GM08714 (cell line): ENCODE measurements around the gene RSU1.

Experiments
- H3K4me3 ChIP-seq: fragments of 200-500 bp; sonication (Bioruptor generic); 2 replicates; pipeline ENCODE4 v1.5.1; 2014; ENCODE audit warnings: mild to moderate bottlenecking, low read length, inconsistent platforms
- ZNF274 ChIP-seq: IDR thresholded peaks from 2 replicates; pipeline ENCODE4 v1.6.1; 2012; ENCODE audit warnings: mild to moderate bottlenecking, low read depth, low read length

RSU1 gene

DNA sequence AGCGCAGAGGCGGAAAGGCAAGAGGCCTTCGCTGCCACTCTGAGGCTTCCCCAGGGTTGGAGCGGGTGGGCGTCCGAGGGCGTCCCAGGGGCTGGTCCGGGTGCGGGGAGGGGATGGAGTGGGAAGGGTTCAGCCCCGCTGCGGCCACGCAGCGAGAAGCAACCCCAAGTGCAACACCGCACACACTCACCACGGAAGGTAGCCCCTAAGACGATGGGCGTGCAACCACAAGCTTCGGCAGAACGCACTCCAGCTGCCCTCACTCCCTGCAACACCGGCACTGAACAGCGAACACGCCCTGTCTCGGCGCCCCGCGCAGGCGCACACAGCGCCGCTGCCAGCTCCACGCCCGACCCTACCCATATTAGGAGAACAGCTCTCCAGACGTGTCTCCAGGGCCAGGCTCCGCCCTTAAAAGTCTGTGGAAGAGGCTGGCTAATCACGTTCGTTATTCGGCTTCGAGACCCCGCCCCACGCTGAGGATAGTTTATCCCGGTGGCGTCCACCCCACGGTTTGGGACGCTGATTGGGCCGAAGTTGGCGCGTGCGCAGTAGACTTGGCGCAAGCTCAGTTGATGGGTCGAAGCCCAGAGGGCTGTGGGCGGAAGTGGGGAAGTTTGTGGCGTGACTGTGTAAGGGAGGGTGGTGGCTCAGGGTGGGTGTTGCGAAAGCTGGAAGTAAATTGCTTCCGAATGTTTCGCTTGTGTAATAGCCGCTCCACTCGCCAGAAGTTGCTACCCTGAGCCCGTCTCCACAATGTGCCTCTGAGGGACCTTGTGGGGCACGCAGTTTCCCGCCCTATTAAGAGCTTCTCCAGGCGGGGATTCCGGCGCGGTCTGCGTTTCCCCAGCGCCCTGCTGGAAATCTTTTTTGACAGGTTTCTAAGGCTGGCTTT, at the start of gene RSU1:
TSS of gene RSU1 (minus strand) at position 300 of the 895 bp plus-strand sequence. CDS start 343 bp downstream, outside the sequence.
- peak within 1 kb of the TSS; percentile 74 for H3K4me3 ChIP-seq
- no peak for TF ChIP-seq ZNF274

DNA sequence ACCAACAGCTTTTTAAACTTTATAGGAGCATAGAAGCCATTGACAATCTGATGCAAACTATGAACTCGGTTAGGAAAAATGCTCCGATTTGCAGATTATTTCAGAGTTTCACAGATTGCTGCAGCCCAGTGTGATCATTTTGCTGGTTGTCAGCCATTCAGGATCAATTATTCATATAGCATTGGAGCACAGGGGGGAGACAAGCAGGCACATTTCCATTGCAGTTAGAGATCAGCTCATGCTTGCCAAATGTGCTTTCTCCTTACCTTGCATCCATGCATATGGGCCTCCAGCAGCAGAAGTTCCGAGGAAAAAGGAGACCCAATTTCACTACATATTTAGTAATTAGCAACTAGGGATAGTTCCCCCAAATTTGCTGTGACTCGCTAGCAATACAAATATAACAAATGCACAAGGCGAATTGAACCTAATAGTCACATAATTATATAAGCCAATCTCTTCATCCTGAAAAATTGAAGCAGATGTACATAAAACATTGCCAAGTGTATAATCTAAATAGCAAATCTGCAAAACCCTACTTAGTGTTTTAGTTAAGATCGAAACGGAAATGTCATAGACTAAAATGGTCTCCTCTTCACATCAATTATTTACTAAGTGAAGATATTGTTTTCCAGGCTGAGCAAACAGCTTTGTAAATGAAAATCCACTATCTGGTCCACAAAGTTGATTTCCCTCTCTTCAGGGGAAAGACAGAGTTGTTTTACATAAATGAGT, 49.5 kb upstream of the RSU1 start:
- TF ChIP-seq ZNF274, result no peak
- H3K4me3 ChIP-seq, result no peak overlapping the region

- no peak for TF ChIP-seq ZNF274
- no peak overlapping the region for H3K4me3 ChIP-seq
These were observed 48.5 kb upstream of the RSU1 start for GRCh38 chr10:16865766-16866165.

DNA sequence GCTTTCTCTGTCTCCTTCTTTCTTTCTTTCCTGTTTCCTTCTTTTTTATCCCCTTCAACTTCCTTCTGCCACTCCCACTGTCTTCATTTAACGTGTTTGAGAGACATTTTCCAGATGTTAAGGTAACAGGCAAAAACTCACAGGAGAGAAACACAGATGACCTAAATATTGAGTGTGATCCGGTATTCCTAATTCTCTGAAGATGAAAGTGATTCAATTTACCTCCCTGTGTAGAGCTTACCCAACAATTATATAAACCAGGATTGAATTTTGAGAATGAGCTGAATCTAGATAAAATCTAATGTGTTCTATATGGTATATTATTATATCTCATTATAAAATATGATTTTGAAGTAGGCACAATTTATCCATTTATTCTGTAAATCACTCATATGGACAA, 46.5 kb upstream of the RSU1 start:
- no peak overlapping the region for H3K4me3 ChIP-seq
- no peak for TF ChIP-seq ZNF274

- H3K4me3 ChIP-seq, result no peak overlapping the region
These were observed 40.2 kb upstream of the RSU1 start for GRCh38 chr10:16857419-16857818.

GRCh38 chr10:16856567-16856966, 39.3 kb upstream of the RSU1 start:
- TF ChIP-seq ZNF274, result no peak

More at GRCh38 chr10:16857419-16857818, 40.2 kb upstream of the RSU1 start:
- TF ChIP-seq ZNF274, result no peak

DNA sequence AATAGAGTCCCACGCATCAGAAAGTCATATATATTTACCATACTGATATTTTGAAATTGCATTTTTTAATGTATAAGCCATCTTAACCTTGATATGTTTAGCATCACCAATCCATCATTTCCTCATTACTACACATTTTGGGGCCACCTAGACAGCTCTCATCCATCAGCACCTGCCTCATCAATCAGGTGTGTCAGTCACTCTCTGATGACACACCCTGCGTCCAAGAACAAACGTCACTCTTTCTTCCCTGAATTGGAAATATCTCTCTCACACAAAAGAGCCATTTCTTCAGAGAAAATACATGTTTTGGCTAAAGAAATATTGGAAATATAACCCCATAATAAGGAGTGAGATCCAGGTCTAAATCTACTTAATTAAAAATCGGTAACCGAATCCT, 38.9 kb upstream of the RSU1 start:
- no peak overlapping the region for H3K4me3 ChIP-seq
- no peak for TF ChIP-seq ZNF274

More at GRCh38 chr10:16856567-16856966, 39.3 kb upstream of the RSU1 start:
- H3K4me3 ChIP-seq, result no peak overlapping the region

DNA sequence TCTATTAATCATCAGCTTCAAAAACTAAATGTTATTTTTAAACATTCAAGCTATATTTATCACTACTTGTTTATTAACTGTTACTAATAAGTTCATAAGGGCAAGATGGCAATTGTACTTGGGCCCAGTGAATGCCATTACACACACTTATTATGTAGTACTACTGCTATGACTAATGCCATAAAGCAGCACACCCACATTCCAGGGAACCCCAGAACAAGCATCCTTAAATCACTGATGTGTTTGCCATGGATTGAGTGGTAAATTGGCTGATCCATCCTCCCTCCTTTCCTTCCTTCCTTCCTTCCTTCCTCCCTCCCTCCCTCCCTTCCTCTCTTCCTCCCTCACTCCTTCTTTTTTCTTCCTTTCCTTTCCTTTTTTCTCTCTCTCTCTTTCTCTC, 37.4 kb upstream of the RSU1 start:
- no peak for TF ChIP-seq ZNF274
- no peak overlapping the region for H3K4me3 ChIP-seq

- TF ChIP-seq ZNF274, result no peak
- no peak overlapping the region for H3K4me3 ChIP-seq
These were observed 36.6 kb upstream of the RSU1 start for GRCh38 chr10:16853809-16854208.

- TF ChIP-seq ZNF274, result no peak
These were observed 36.0 kb upstream of the RSU1 start for GRCh38 chr10:16853201-16853600.

DNA sequence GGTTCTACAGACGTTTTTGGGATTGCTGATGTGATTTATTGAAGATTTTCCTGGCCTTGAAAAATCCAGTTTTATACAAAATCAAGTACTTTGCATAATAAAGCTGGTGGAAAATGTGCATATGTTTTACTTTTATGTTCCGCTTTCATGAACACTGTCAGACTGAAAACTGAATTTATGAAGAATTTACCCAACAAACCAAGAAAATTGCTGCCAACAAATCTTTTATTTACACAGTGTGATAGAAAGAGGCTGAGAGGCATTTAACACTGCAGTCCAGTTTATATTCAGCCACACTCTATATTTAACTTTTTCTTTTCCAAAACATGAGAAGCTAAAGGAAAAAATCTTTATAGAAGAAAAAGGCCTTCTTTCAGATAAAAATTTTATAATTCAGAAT, 35.4 kb upstream of the RSU1 start:
- H3K4me3 ChIP-seq, result no peak overlapping the region
- TF ChIP-seq ZNF274, result no peak

More at GRCh38 chr10:16853201-16853600, 36.0 kb upstream of the RSU1 start:
- H3K4me3 ChIP-seq, result no peak overlapping the region

DNA sequence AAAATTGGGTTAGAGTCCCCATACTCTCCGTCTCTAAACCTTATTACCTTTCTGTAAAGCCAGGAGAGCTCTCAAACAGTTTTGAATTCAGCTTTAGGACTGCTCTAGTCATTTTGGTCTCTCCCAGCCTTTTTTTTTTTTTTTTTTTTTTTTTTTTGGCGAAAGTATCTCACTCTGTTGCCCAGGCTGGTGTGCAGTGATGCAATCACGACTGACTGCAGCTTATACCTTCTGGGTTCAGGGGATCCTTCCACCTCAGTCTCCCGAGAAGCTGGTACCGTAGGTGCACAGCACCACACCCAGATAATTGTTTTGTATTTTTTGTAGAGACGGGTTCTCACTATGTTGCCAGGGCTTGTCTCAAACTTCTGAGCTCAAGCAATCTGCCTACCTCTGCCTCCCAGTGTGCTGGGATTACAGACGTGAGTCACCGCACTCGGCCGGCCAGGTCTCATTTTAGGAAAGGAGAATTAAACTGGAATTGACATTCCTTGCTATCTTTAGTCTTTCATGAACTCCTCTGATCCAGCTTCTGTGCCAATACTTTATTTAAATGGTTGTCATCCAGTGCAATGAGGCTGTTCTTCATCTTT, 31.4 kb upstream of the RSU1 start:
- TF ChIP-seq ZNF274, result no peak
- no peak overlapping the region for H3K4me3 ChIP-seq

GRCh38 chr10:16847644-16848043, 30.4 kb upstream of the RSU1 start:
- TF ChIP-seq ZNF274, result no peak
- no peak overlapping the region for H3K4me3 ChIP-seq

GRCh38 chr10:16845248-16845647, 28.0 kb upstream of the RSU1 start:
- no peak overlapping the region for H3K4me3 ChIP-seq
- no peak for TF ChIP-seq ZNF274

GRCh38 chr10:16843252-16843870, 26.1 kb upstream of the RSU1 start:
- TF ChIP-seq ZNF274, result no peak
- H3K4me3 ChIP-seq, result no peak overlapping the region
